ENCODE results near the gene MFAP4. TPM values are rescaled to one million over a fixed set of nuclear protein-coding genes. Genes with fewer than 3 reads are reported as not detected.

The MFAP4 gene
- total and polyA plus RNA-seq, 9 of the 15 experiments (the other 6 are each of a cell fraction or from before 2014, with no cell fraction given), result 0.07 to 0.24 TPM; not detected in 7

GRCh38 chr17:19377602-19378415 lies 9.2 kb downstream of the MFAP4 start (continued):
- TF ChIP-seq MNT (conservative IDR thresholded peaks at IDR 0.05) (peak; percentile 68 to 76), CBX8 (IDR thresholded peaks at IDR 0.05; ENCODE audit: borderline replicate concordance, extremely low read depth, low read depth, low read length, poor library complexity, severe bottlenecking) (no peak), USF1 (CRISPR knock-in tag; IDR thresholded peaks at IDR 0.05) (no peak), NFATC3 (IDR thresholded peaks at IDR 0.05) (no peak), ZNF785 (CRISPR knock-in tag; IDR thresholded peaks at IDR 0.05) (no peak), PHF8 (IDR thresholded peaks at IDR 0.05; ENCODE audit: borderline replicate concordance, low read length) (peak; percentile 70; the same call in 1 of the 2 replicates), ZC3H11A (IDR thresholded peaks at IDR 0.05; ENCODE audit: low read depth, low read length) (no peak), XRCC3 (IDR thresholded peaks at IDR 0.05) (no peak), ZNF143 (CRISPR knock-in tag; IDR thresholded peaks at IDR 0.05) (no peak), SNIP1 (IDR thresholded peaks at IDR 0.05; ENCODE audit: low read depth) (peak; percentile 86), ZNF778 (CRISPR knock-in tag; IDR thresholded peaks at IDR 0.05) (no peak), EP300 (IDR thresholded peaks at IDR 0.05; ENCODE audit: low read length) (no peak), CBFA2T3 (IDR thresholded peaks at IDR 0.05) (no peak), POLR2H (tag; IDR thresholded peaks at IDR 0.05; ENCODE audit: low read depth) (no peak), KLF6 (CRISPR knock-in tag; IDR thresholded peaks at IDR 0.05; ENCODE audit: borderline replicate concordance) (no peak), PHTF2 (CRISPR knock-in tag; IDR thresholded peaks at IDR 0.05) (no peak), SLC30A9 (CRISPR knock-in tag; IDR thresholded peaks at IDR 0.05) (no peak), SMARCA4 (IDR thresholded peaks at IDR 0.05) (no peak), TAF1 (IDR thresholded peaks at IDR 0.05; ENCODE audit: control insufficient read depth, extremely low read depth, insufficient read depth, low read length, severe bottlenecking) (peak; percentile 81), GMEB1 (CRISPR knock-in tag; IDR thresholded peaks at IDR 0.05) (peak; percentile 70), NKRF (IDR thresholded peaks at IDR 0.05; ENCODE audit: borderline replicate concordance) (no peak), ILF3 (IDR thresholded peaks at IDR 0.05; ENCODE audit: borderline replicate concordance) (no peak)
